PC-9 (cell line): ENCODE results near the gene PCDHGB1. TPM values are rescaled to one million over a fixed set of nuclear protein-coding genes. Genes with fewer than 3 reads are reported as not detected.

Experiments used
- BruUV-seq: library from RNA; stranded (reverse); fragments of 400-500 nt; replicated peaks from 2 replicates; lab custom pipeline; 2021; lab: Mats Ljungman, UMichigan
- CTCF ChIA-PET: fragments of 300-600 bp; sonication (Branson Sonifier 250); formaldehyde crosslinking; loops from one replicate; lab custom pipeline; 2022; ENCODE audit warnings: antibody characterized with exemption; lab: Charles Lee
- POLR2A ChIA-PET: fragments of 300-600 bp; sonication (Branson Sonifier 250); formaldehyde crosslinking; loops from one replicate; lab custom pipeline; 2022; ENCODE audit warnings: antibody characterized with exemption; ENCODE audit not compliant: unreplicated experiment; lab: Charles Lee
- DNase-seq, 2 experiments: peaks; one replicate each; pipeline versions ENCODE4 v3.0.0 to v3.0.0-alpha.2; 2015 to 2022; ENCODE audit warnings: mixed read lengths in 1 of 2
- H2AFZ ChIP-seq: fragments of 200-600 bp; sonication (generic); 2 replicates; pipeline ENCODE4 v1.8.1; 2017; ENCODE audit warnings: antibody characterized with exemption
- H3F3A ChIP-seq: fragments of 200-600 bp; sonication (generic); 2 replicates; pipeline ENCODE4 v1.8.1; 2017; ENCODE audit warnings: antibody characterized with exemption, mild to moderate bottlenecking, low read depth; ENCODE audit not compliant: insufficient read depth
- H3K27ac ChIP-seq: fragments of 200-600 bp; sonication (generic); 2 replicates; pipeline ENCODE4 v1.6.1; 2016; ENCODE audit warnings: mixed run types
- H3K27me3 ChIP-seq: fragments of 200-600 bp; sonication (generic); 2 replicates; pipeline ENCODE4 v1.6.1; 2016; ENCODE audit warnings: low read depth, mixed run types; ENCODE audit not compliant: insufficient read depth
- H3K36me3 ChIP-seq: fragments of 200-600 bp; sonication (generic); 2 replicates; pipeline ENCODE4 v1.6.1; 2016; ENCODE audit warnings: low read depth, mixed run types
- H3K4me1 ChIP-seq: fragments of 200-600 bp; sonication (generic); replicated peaks from 2 replicates; pipeline ENCODE4 v1.6.1; 2016; ENCODE audit warnings: mixed run types; ENCODE audit not compliant: insufficient read depth
- H3K4me2 ChIP-seq: fragments of 200-600 bp; sonication (generic); 2 replicates; pipeline ENCODE4 v1.6.1; 2017; ENCODE audit warnings: mixed run types
- H3K4me3 ChIP-seq: fragments of 200-600 bp; sonication (generic); 2 replicates; pipeline ENCODE4 v1.6.1; 2016; ENCODE audit warnings: mixed run types
- H3K79me2 ChIP-seq: fragments of 200-600 bp; sonication (generic); 2 replicates; pipeline ENCODE4 v1.6.1; 2017; ENCODE audit warnings: low read depth, mixed run types
- H3K9me2 ChIP-seq: fragments of 200-600 bp; sonication (generic); 2 replicates; pipeline ENCODE4 v1.8.1; 2017; ENCODE audit warnings: mild to moderate bottlenecking; ENCODE audit not compliant: insufficient read depth
- H3K9me3 ChIP-seq: fragments of 200-600 bp; sonication (generic); 2 replicates; pipeline ENCODE4 v1.8.1; 2016; ENCODE audit warnings: low read depth; ENCODE audit not compliant: insufficient read depth
- H4K20me1 ChIP-seq: fragments of 200-600 bp; sonication (generic); 2 replicates; pipeline ENCODE4 v1.8.1; 2017; ENCODE audit not compliant: insufficient read depth
- CTCF ChIP-seq: fragments of 200-600 bp; sonication (generic); conservative IDR thresholded peaks from 2 replicates; pipeline ENCODE4 v1.6.1; 2017; ENCODE audit warnings: mixed run types, antibody characterized with exemption, mild to moderate bottlenecking, moderate library complexity
- EZH2 ChIP-seq: fragments of 200-600 bp; sonication (generic); IDR thresholded peaks from 2 replicates; pipeline ENCODE4 v1.8.0; 2017; ENCODE audit warnings: antibody characterized with exemption, low read depth
- intact Hi-C: fragments of 100-400 bp; cut with micrococcal nuclease; formaldehyde crosslinking; loops from one replicate; pipeline ENCODE4 v1.10.0; 2022; ENCODE audit not compliant: unreplicated experiment
- total RNA-seq: library from RNA; stranded (reverse); gene quantifications from 2 replicates; pipeline ENCODE4 v1.2.3, GENCODE V29; 2021

Gene PCDHGB1
- total RNA-seq, 1 experiment from 2014 or later: not detected

GRCh38 chr5:141398608-141399007 is 48.7 kb downstream of the PCDHGB1 start:
- no peak for DNase-seq
- Histone ChIP-seq H2AFZ (no peak overlapping the region), H3K4me2 (no peak overlapping the region), H3K9me3 (no peaks in the 10 kb centered on the region), H3K36me3 (no peaks in the 10 kb centered on the region), H4K20me1 (no peaks in the 10 kb centered on the region), H3K4me3 (no peak overlapping the region), H3K79me2 (no peaks in the 10 kb centered on the region), H3K27ac (no peak overlapping the region), H3K27me3 (peaks cover 36% of the 10 kb centered on the region), H3K4me1 (no peaks in the 10 kb centered on the region), H3F3A (no peaks in the 10 kb centered on the region), H3K9me2 (no peaks in the 10 kb centered on the region)
- CTCF ChIA-PET: no interaction called here
- POLR2A ChIA-PET: no interaction called here
- intact Hi-C loops: no loop called here
- TF ChIP-seq CTCF (no peak), EZH2 (no peak)
- no TSS peak for BruUV-seq

GRCh38 chr5:141399555-141400258 is 49.8 kb downstream of the PCDHGB1 start:
- H3F3A ChIP-seq: no peaks in the 10 kb centered on the region
- TF ChIP-seq CTCF (no peak), EZH2 (no peak)

More at GRCh38 chr5:141399555-141400258, 49.8 kb downstream of the PCDHGB1 start:
- no peaks in the 10 kb centered on the region for H3K79me2 ChIP-seq
- POLR2A ChIA-PET: no interaction called here
- intact Hi-C loops: no loop called here
- no peak overlapping the region for H3K4me2 ChIP-seq
- BruUV-seq: no TSS peak
- H3K27ac ChIP-seq: no peak overlapping the region
- CTCF ChIA-PET: no interaction called here
- H3K9me3 ChIP-seq: no peaks in the 10 kb centered on the region
- H3K4me3 ChIP-seq: no peak overlapping the region
- H3K4me1 ChIP-seq: no peaks in the 10 kb centered on the region
- DNase-seq: no peak
- H3K36me3 ChIP-seq: no peaks in the 10 kb centered on the region
- no peak overlapping the region for H2AFZ ChIP-seq
- peaks cover 47% of the 10 kb centered on the region for H3K27me3 ChIP-seq
- H3K9me2 ChIP-seq: no peaks in the 10 kb centered on the region
- H4K20me1 ChIP-seq: no peaks in the 10 kb centered on the region

Other genes with a start within 250 kb of the PCDHGB1 start
- gene PCDHB3, start 249.6 kb upstream of the PCDHGB1 start, total RNA-seq: 0.17 and 0.55 TPM in 2 replicates
- gene PCDHB4, start 228.3 kb upstream of the PCDHGB1 start, total RNA-seq: 0.09 and 0.13 TPM in 2 replicates
- not detected in 2 replicates for gene PCDHB5, start 214.9 kb upstream of the PCDHGB1 start, total RNA-seq
- gene PCDHB6, start 200.0 kb upstream of the PCDHGB1 start, total RNA-seq: not detected in 2 replicates
- not detected in 2 replicates for gene PCDHB7, start 177.5 kb upstream of the PCDHGB1 start, total RNA-seq
- not detected in 2 replicates for gene PCDHB8, start 172.3 kb upstream of the PCDHGB1 start, total RNA-seq
- not detected in 2 replicates for gene PCDHB16, start 167.7 kb upstream of the PCDHGB1 start, total RNA-seq
- gene PCDHB9, start 162.9 kb upstream of the PCDHGB1 start, total RNA-seq: not detected in 2 replicates
- not detected in 2 replicates for gene PCDHB10, start 157.7 kb upstream of the PCDHGB1 start, total RNA-seq
- not detected in 2 replicates for gene PCDHB11, start 150.5 kb upstream of the PCDHGB1 start, total RNA-seq
- not detected in 2 replicates for gene PCDHB12, start 141.4 kb upstream of the PCDHGB1 start, total RNA-seq
- gene PCDHB13, start 136.2 kb upstream of the PCDHGB1 start, total RNA-seq: not detected in 2 replicates
- 0.07 TPM in 1 of 2 replicates, not detected in the other for gene PCDHB14, start 126.8 kb upstream of the PCDHGB1 start, total RNA-seq
- gene PCDHB15, start 104.7 kb upstream of the PCDHGB1 start, total RNA-seq: not detected in 2 replicates
- gene SLC25A2, start 46.0 kb upstream of the PCDHGB1 start, total RNA-seq: 0.33 and 0.55 TPM in 2 replicates
- 56.1 and 57.6 TPM in 2 replicates for gene TAF7, start 29.3 kb upstream of the PCDHGB1 start, total RNA-seq
- gene PCDHGA1, start 19.6 kb upstream of the PCDHGB1 start, total RNA-seq: 0.07 TPM in 1 of 2 replicates, not detected in the other
- 0.11 and 0.13 TPM in 2 replicates for gene PCDHGA2, start 11.3 kb upstream of the PCDHGB1 start, total RNA-seq
- not detected in 2 replicates for gene PCDHGA3, start 6.3 kb upstream of the PCDHGB1 start, total RNA-seq
- gene PCDHGA4, start 4.9 kb downstream of the PCDHGB1 start, total RNA-seq: not detected in 2 replicates
- gene PCDHGB2, start 9.9 kb downstream of the PCDHGB1 start, total RNA-seq: 0.28 and 0.33 TPM in 2 replicates
- 0.13 and 0.20 TPM in 2 replicates for gene PCDHGA5, start 14.1 kb downstream of the PCDHGB1 start, total RNA-seq
- gene PCDHGB3, start 20.1 kb downstream of the PCDHGB1 start, total RNA-seq: not detected in 2 replicates
- 0.17 TPM in 1 of 2 replicates, not detected in the other for gene PCDHGA6, start 23.8 kb downstream of the PCDHGB1 start, total RNA-seq
- gene PCDHGA7, start 32.6 kb downstream of the PCDHGB1 start, total RNA-seq: not detected in 2 replicates
- not detected in 2 replicates for gene PCDHGB4, start 37.6 kb downstream of the PCDHGB1 start, total RNA-seq
- not detected in 2 replicates for gene PCDHGA8, start 42.5 kb downstream of the PCDHGB1 start, total RNA-seq
- gene PCDHGB5, start 47.8 kb downstream of the PCDHGB1 start, total RNA-seq: not detected in 2 replicates
- not detected in 2 replicates for gene PCDHGA9, start 52.7 kb downstream of the PCDHGB1 start, total RNA-seq
- gene PCDHGB6, start 57.9 kb downstream of the PCDHGB1 start, total RNA-seq: not detected in 2 replicates
- gene PCDHGA10, start 62.9 kb downstream of the PCDHGB1 start, total RNA-seq: 0.13 and 0.15 TPM in 2 replicates
- 0.13 and 0.17 TPM in 2 replicates for gene PCDHGB7, start 67.6 kb downstream of the PCDHGB1 start, total RNA-seq
- 0.18 and 0.22 TPM in 2 replicates for gene PCDHGA11, start 71.0 kb downstream of the PCDHGB1 start, total RNA-seq
- gene PCDHGA12, start 80.4 kb downstream of the PCDHGB1 start, total RNA-seq: not detected in 2 replicates
- gene PCDHGC3, start 125.9 kb downstream of the PCDHGB1 start, total RNA-seq: 0.50 and 0.53 TPM in 2 replicates
- not detected in 2 replicates for gene PCDHGC4, start 134.9 kb downstream of the PCDHGB1 start, total RNA-seq
- not detected in 2 replicates for gene PCDHGC5, start 139.0 kb downstream of the PCDHGB1 start, total RNA-seq